SK-N-SH treated with all-trans-retinoic acid at 6 μM for 48 hours (cell line): ENCODE measurements around the gene TMEM181.

Experiments used
- ATAC-seq: fragments of 200-7000 bp; cut with Tn5 transposase; 3 replicates; pipeline ENCODE4 v1.9.1; 2020; ENCODE audit warnings: mild to moderate bottlenecking, moderate library complexity
- ARNTL ChIP-seq: fragments of 450-650 bp; formaldehyde crosslinking; IDR thresholded peaks from 2 replicates; pipeline ENCODE4 v1.5.0; 2020; ENCODE audit warnings: low read depth, mild to moderate bottlenecking, moderate library complexity, borderline replicate concordance
- BACH2 ChIP-seq: fragments of 250-450 bp; sonication (Bioruptor Pico); IDR thresholded peaks from 2 replicates; pipeline ENCODE4 v1.9.0; 2021; ENCODE audit warnings: mild to moderate bottlenecking, borderline replicate concordance
- CREB5 ChIP-seq: fragments of 250-450 bp; sonication (Bioruptor Pico); IDR thresholded peaks from 2 replicates; pipeline ENCODE4 v1.5.1; 2020; ENCODE audit warnings: low read depth, mild to moderate bottlenecking, moderate library complexity
- CSDC2 ChIP-seq: fragments of 250-450 bp; sonication (Bioruptor Pico); IDR thresholded peaks from 2 replicates; pipeline ENCODE4 v1.5.0; 2020; ENCODE audit warnings: mild to moderate bottlenecking, moderate library complexity
- CSRNP3 ChIP-seq: fragments of 250-450 bp; sonication (Bioruptor Pico); IDR thresholded peaks from 2 replicates; pipeline ENCODE4 v1.5.1; 2021; ENCODE audit warnings: mild to moderate bottlenecking, moderate library complexity
- ESRRG ChIP-seq: fragments of 250-450 bp; sonication (Bioruptor Pico); IDR thresholded peaks from 2 replicates; pipeline ENCODE4 v1.6.1; 2021; ENCODE audit warnings: mild to moderate bottlenecking
- GLIS3 ChIP-seq: fragments of 250-450 bp; sonication (Bioruptor Pico); IDR thresholded peaks from 2 replicates; pipeline ENCODE4 v1.5.0; 2020; ENCODE audit warnings: mild to moderate bottlenecking, moderate library complexity
- ISL1 ChIP-seq: fragments of 250-450 bp; sonication (Bioruptor Pico); IDR thresholded peaks from 2 replicates; pipeline ENCODE4 v2.1.2; 2022; ENCODE audit warnings: mild to moderate bottlenecking, moderate library complexity
- POU6F1 ChIP-seq: fragments of 250-450 bp; sonication (Bioruptor Pico); IDR thresholded peaks from 2 replicates; pipeline ENCODE4 v1.8.0; 2021; ENCODE audit warnings: low read depth, mild to moderate bottlenecking, moderate library complexity, borderline replicate concordance
- PPARA ChIP-seq: fragments of 250-450 bp; sonication (Bioruptor Pico); IDR thresholded peaks from 2 replicates; pipeline ENCODE4 v1.5.0; 2020; ENCODE audit warnings: mild to moderate bottlenecking, borderline replicate concordance
- RARB ChIP-seq: fragments of 250-450 bp; sonication (Bioruptor Pico); IDR thresholded peaks from 2 replicates; pipeline ENCODE4 v1.8.0; 2021; ENCODE audit warnings: mild to moderate bottlenecking, moderate library complexity
- SNAI2 ChIP-seq: fragments of 250-450 bp; sonication (Bioruptor Pico); IDR thresholded peaks from 2 replicates; pipeline ENCODE4 v1.5.0; 2020; ENCODE audit warnings: mild to moderate bottlenecking, moderate library complexity
- TCF4 ChIP-seq: fragments of 250-450 bp; sonication (Bioruptor Pico); IDR thresholded peaks from 2 replicates; pipeline ENCODE4 v1.8.0; 2021; ENCODE audit warnings: mild to moderate bottlenecking, moderate library complexity, borderline replicate concordance
- TSHZ2 ChIP-seq: fragments of 250-450 bp; sonication (Bioruptor Pico); IDR thresholded peaks from 2 replicates; pipeline ENCODE4 v1.5.0; 2020; ENCODE audit warnings: mild to moderate bottlenecking, moderate library complexity
- ZC3H10 ChIP-seq: fragments of 250-450 bp; sonication (Bioruptor Pico); IDR thresholded peaks from 2 replicates; pipeline ENCODE4 v1.5.1; 2021; ENCODE audit warnings: mild to moderate bottlenecking, moderate library complexity
- ZFP3 ChIP-seq: fragments of 250-450 bp; sonication (Bioruptor Pico); IDR thresholded peaks from 2 replicates; pipeline ENCODE4 v1.5.0; 2020; ENCODE audit warnings: mild to moderate bottlenecking, moderate library complexity
- ZFP30 ChIP-seq: fragments of 450-650 bp; formaldehyde crosslinking; IDR thresholded peaks from 2 replicates; pipeline ENCODE4 v1.5.0; 2022; ENCODE audit warnings: mild to moderate bottlenecking, moderate library complexity
- ZNF565 ChIP-seq: fragments of 450-650 bp; formaldehyde crosslinking; conservative IDR thresholded peaks from 2 replicates; pipeline ENCODE4 v1.5.0; 2020; ENCODE audit warnings: low read depth, mild to moderate bottlenecking, moderate library complexity
- ZNF70 ChIP-seq: fragments of 450-650 bp; formaldehyde crosslinking; IDR thresholded peaks from 2 replicates; pipeline ENCODE4 v1.5.0; 2020; ENCODE audit warnings: mild to moderate bottlenecking, moderate library complexity
- ZNF8 ChIP-seq: fragments of 450-650 bp; formaldehyde crosslinking; IDR thresholded peaks from 2 replicates; pipeline ENCODE4 v1.5.0; 2020; ENCODE audit warnings: mild to moderate bottlenecking, moderate library complexity
- TF ChIP-seq, protein P1 (sequence below): fragments of 250-450 bp; sonication (Bioruptor Pico); IDR thresholded peaks from 2 replicates; pipeline ENCODE4 v1.8.0; 2020; ENCODE audit warnings: mild to moderate bottlenecking, moderate library complexity, borderline replicate concordance

The TMEM181 gene

DNA sequence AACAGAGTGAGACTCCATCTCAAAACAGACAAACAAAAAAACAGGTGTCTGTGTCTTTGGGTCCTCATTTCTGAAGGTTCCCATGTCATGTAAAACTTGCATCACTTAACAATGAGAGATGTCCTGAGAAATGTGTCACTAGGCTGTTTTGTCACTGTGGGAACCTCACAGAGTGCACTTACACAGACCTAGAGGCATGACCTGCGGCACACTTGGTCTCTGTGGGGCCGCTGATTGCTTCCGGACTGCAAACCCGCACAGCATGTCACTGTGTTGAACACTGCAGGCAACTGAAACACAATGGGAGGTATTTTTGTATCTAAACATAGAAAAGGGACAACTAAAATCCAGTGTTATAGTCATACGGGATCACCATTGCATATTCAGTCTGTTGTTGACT lies 42.3 kb upstream of the TMEM181 start:
- ATAC-seq, result no peak; the same call in 2 of the 3 replicates
- TF ChIP-seq CSDC2 (CRISPR knock-in tag) (no peak), ZNF8 (CRISPR knock-in tag) (no peak), ISL1 (CRISPR knock-in tag) (no peak), BACH2 (CRISPR knock-in tag) (no peak), ZC3H10 (CRISPR knock-in tag) (no peak), ESRRG (CRISPR knock-in tag) (no peak), SNAI2 (CRISPR knock-in tag) (no peak)

DNA sequence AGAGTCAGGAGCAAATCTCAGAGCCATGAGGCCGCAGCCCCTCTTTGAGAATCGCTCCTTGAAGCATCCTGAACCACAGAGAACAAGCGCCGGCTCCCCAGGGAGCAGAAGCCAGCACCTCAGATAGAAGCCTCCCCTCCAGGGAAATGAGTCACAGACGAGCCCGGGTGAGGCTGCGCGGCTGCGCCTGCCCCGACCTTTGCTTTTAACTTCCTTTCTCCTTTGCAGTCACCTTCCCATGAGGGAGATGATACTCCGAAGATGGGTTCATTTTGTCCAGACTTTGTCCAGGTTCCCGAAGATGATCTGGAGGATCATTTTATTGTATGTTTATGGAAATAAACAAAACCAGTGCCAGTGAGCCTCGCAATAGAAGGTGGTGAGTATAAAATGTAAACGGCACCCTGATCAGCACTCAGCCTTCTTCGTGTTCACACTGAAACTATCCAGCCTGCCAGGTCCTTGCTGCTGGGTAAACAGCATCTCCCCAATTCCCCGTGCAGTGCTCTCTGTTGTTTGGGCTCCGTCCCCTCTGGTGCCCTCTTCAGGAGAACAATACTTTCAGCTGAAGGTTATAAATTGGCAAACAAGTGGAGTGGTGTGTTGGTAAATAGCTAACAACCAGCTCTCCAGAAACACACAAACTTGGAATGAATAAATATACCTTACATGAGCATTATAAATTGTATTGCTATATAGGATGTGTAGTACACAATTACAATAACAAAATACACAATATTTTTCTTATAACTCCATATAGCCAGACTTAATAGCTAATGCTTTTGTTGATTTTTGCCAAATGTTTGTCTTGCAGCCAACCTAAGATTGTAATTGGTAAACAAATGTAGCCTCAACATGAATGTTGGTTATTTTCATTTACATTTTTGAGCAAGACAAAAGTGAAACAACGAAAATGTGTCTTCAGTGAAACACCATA lies 41.4 kb upstream of the TMEM181 start:
- ATAC-seq, result peak; percentile 95
- TF ChIP-seq ZC3H10 (CRISPR knock-in tag) (no peak), TSHZ2 (CRISPR knock-in tag) (no peak), RARB (CRISPR knock-in tag) (no peak), BACH2 (CRISPR knock-in tag) (no peak), SNAI2 (CRISPR knock-in tag) (no peak), GLIS3 (CRISPR knock-in tag) (no peak), CSDC2 (CRISPR knock-in tag) (no peak), ISL1 (CRISPR knock-in tag) (no peak), ZNF565 (CRISPR knock-in tag) (no peak), TCF4 (CRISPR knock-in tag) (no peak), ESRRG (CRISPR knock-in tag) (no peak), ZFP3 (CRISPR knock-in tag) (no peak), CSRNP3 (CRISPR knock-in tag) (no peak), ARNTL (CRISPR knock-in tag) (no peak), ZNF70 (CRISPR knock-in tag) (no peak), ZFP30 (CRISPR knock-in tag) (no peak), PPARA (CRISPR knock-in tag) (no peak), ZNF8 (CRISPR knock-in tag) (no peak), POU6F1 (CRISPR knock-in tag) (no peak)
- TF ChIP-seq, protein P1, sequence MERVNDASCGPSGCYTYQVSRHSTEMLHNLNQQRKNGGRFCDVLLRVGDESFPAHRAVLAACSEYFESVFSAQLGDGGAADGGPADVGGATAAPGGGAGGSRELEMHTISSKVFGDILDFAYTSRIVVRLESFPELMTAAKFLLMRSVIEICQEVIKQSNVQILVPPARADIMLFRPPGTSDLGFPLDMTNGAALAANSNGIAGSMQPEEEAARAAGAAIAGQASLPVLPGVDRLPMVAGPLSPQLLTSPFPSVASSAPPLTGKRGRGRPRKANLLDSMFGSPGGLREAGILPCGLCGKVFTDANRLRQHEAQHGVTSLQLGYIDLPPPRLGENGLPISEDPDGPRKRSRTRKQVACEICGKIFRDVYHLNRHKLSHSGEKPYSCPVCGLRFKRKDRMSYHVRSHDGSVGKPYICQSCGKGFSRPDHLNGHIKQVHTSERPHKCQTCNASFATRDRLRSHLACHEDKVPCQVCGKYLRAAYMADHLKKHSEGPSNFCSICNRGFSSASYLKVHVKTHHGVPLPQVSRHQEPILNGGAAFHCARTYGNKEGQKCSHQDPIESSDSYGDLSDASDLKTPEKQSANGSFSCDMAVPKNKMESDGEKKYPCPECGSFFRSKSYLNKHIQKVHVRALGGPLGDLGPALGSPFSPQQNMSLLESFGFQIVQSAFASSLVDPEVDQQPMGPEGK (CRISPR knock-in tag), result no peak

GRCh38 chr6:158519300-158519699 lies 40.6 kb upstream of the TMEM181 start:
- no peak for ATAC-seq
- TF ChIP-seq SNAI2 (CRISPR knock-in tag) (no peak), ZFP30 (CRISPR knock-in tag) (no peak), CREB5 (CRISPR knock-in tag) (no peak), ZC3H10 (CRISPR knock-in tag) (no peak), ZFP3 (CRISPR knock-in tag) (no peak)
